SK-N-SH treated with all-trans-retinoic acid at 6 μM for 48 hours (cell line): ENCODE measurements around the gene LMCD1.

Experiments used
- ATAC-seq: fragments of 200-7000 bp; cut with Tn5 transposase; 3 replicates; pipeline ENCODE4 v1.9.1; 2020; ENCODE audit warnings: mild to moderate bottlenecking, moderate library complexity
- ARNTL ChIP-seq: fragments of 450-650 bp; formaldehyde crosslinking; IDR thresholded peaks from 2 replicates; pipeline ENCODE4 v1.5.0; 2020; ENCODE audit warnings: low read depth, mild to moderate bottlenecking, moderate library complexity, borderline replicate concordance
- BACH2 ChIP-seq: fragments of 250-450 bp; sonication (Bioruptor Pico); IDR thresholded peaks from 2 replicates; pipeline ENCODE4 v1.9.0; 2021; ENCODE audit warnings: mild to moderate bottlenecking, borderline replicate concordance
- CREB5 ChIP-seq: fragments of 250-450 bp; sonication (Bioruptor Pico); IDR thresholded peaks from 2 replicates; pipeline ENCODE4 v1.5.1; 2020; ENCODE audit warnings: low read depth, mild to moderate bottlenecking, moderate library complexity
- CSRNP3 ChIP-seq: fragments of 250-450 bp; sonication (Bioruptor Pico); IDR thresholded peaks from 2 replicates; pipeline ENCODE4 v1.5.1; 2021; ENCODE audit warnings: mild to moderate bottlenecking, moderate library complexity
- ESRRG ChIP-seq: fragments of 250-450 bp; sonication (Bioruptor Pico); IDR thresholded peaks from 2 replicates; pipeline ENCODE4 v1.6.1; 2021; ENCODE audit warnings: mild to moderate bottlenecking
- ISL1 ChIP-seq: fragments of 250-450 bp; sonication (Bioruptor Pico); IDR thresholded peaks from 2 replicates; pipeline ENCODE4 v2.1.2; 2022; ENCODE audit warnings: mild to moderate bottlenecking, moderate library complexity
- OSR1 ChIP-seq: fragments of 250-450 bp; sonication (Bioruptor Pico); IDR thresholded peaks from 2 replicates; pipeline ENCODE4 v1.8.0; 2022; ENCODE audit warnings: moderate library complexity, mild to moderate bottlenecking, inconsistent platforms
- PATZ1 ChIP-seq: fragments of 250-450 bp; sonication (Bioruptor Pico); IDR thresholded peaks from 2 replicates; pipeline ENCODE4 v1.8.0; 2020; ENCODE audit warnings: mild to moderate bottlenecking, moderate library complexity, borderline replicate concordance
- POU6F1 ChIP-seq: fragments of 250-450 bp; sonication (Bioruptor Pico); IDR thresholded peaks from 2 replicates; pipeline ENCODE4 v1.8.0; 2021; ENCODE audit warnings: low read depth, mild to moderate bottlenecking, moderate library complexity, borderline replicate concordance
- PPARA ChIP-seq: fragments of 250-450 bp; sonication (Bioruptor Pico); IDR thresholded peaks from 2 replicates; pipeline ENCODE4 v1.5.0; 2020; ENCODE audit warnings: mild to moderate bottlenecking, borderline replicate concordance
- RARB ChIP-seq: fragments of 250-450 bp; sonication (Bioruptor Pico); IDR thresholded peaks from 2 replicates; pipeline ENCODE4 v1.8.0; 2021; ENCODE audit warnings: mild to moderate bottlenecking, moderate library complexity
- SNAI2 ChIP-seq: fragments of 250-450 bp; sonication (Bioruptor Pico); IDR thresholded peaks from 2 replicates; pipeline ENCODE4 v1.5.0; 2020; ENCODE audit warnings: mild to moderate bottlenecking, moderate library complexity
- TCF4 ChIP-seq: fragments of 250-450 bp; sonication (Bioruptor Pico); IDR thresholded peaks from 2 replicates; pipeline ENCODE4 v1.8.0; 2021; ENCODE audit warnings: mild to moderate bottlenecking, moderate library complexity, borderline replicate concordance
- TOX ChIP-seq: fragments of 250-450 bp; sonication (Bioruptor Pico); IDR thresholded peaks from 2 replicates; pipeline ENCODE4 v1.8.0; 2021; ENCODE audit warnings: mild to moderate bottlenecking, moderate library complexity, borderline replicate concordance
- TSHZ2 ChIP-seq: fragments of 250-450 bp; sonication (Bioruptor Pico); IDR thresholded peaks from 2 replicates; pipeline ENCODE4 v1.5.0; 2020; ENCODE audit warnings: mild to moderate bottlenecking, moderate library complexity
- ZFP30 ChIP-seq: fragments of 450-650 bp; formaldehyde crosslinking; IDR thresholded peaks from 2 replicates; pipeline ENCODE4 v1.5.0; 2022; ENCODE audit warnings: mild to moderate bottlenecking, moderate library complexity
- ZNF565 ChIP-seq: fragments of 450-650 bp; formaldehyde crosslinking; conservative IDR thresholded peaks from 2 replicates; pipeline ENCODE4 v1.5.0; 2020; ENCODE audit warnings: low read depth, mild to moderate bottlenecking, moderate library complexity
- ZNF70 ChIP-seq: fragments of 450-650 bp; formaldehyde crosslinking; IDR thresholded peaks from 2 replicates; pipeline ENCODE4 v1.5.0; 2020; ENCODE audit warnings: mild to moderate bottlenecking, moderate library complexity
- ZNF8 ChIP-seq: fragments of 450-650 bp; formaldehyde crosslinking; IDR thresholded peaks from 2 replicates; pipeline ENCODE4 v1.5.0; 2020; ENCODE audit warnings: mild to moderate bottlenecking, moderate library complexity

LMCD1 gene

GRCh38 chr3:8555725-8556472, 54.3 kb downstream of the LMCD1 start:
- no peak for ATAC-seq
- no peak for TF ChIP-seq CREB5 (CRISPR knock-in tag)
- TF ChIP-seq TCF4 (CRISPR knock-in tag), result peak; percentile 50; the same call in 1 of the 2 replicates

GRCh38 chr3:8556473-8556869, 54.8 kb downstream of the LMCD1 start:
- TF ChIP-seq ZFP30 (CRISPR knock-in tag), result no peak
- TF ChIP-seq OSR1 (CRISPR knock-in tag), result no peak
- TF ChIP-seq CREB5 (CRISPR knock-in tag), result no peak
- TF ChIP-seq ESRRG (CRISPR knock-in tag), result no peak
- TF ChIP-seq ZNF8 (CRISPR knock-in tag), result no peak
- TF ChIP-seq, all 23 proteins: peak for 0
- no peak for ATAC-seq

- TF ChIP-seq POU6F1, result no peak
- ATAC-seq, result no peak
Measured at GRCh38 chr3:8557298-8557697, 55.7 kb downstream of the LMCD1 start.

- ATAC-seq, result no peak
- no peak for TF ChIP-seq ESRRG (CRISPR knock-in tag)
- no peak for TF ChIP-seq ZNF8 (CRISPR knock-in tag)
- no peak for TF ChIP-seq ZNF565
- no peak for TF ChIP-seq TCF4 (CRISPR knock-in tag)
- no peak for TF ChIP-seq CSRNP3
- TF ChIP-seq ISL1, result no peak
- no peak for TF ChIP-seq PPARA (CRISPR knock-in tag)
- no peak for TF ChIP-seq ZFP30 (CRISPR knock-in tag)
- TF ChIP-seq ZNF70 (CRISPR knock-in tag), result no peak
- no peak for TF ChIP-seq SNAI2
- TF ChIP-seq TSHZ2 (CRISPR knock-in tag), result no peak
- TF ChIP-seq CREB5 (CRISPR knock-in tag), result no peak
- no peak for TF ChIP-seq ARNTL
- no peak for TF ChIP-seq POU6F1
- no peak for TF ChIP-seq RARB (CRISPR knock-in tag)
- TF ChIP-seq PATZ1 (CRISPR knock-in tag), result no peak
- no peak for TF ChIP-seq TOX
- no peak for TF ChIP-seq BACH2 (CRISPR knock-in tag)
Measured at GRCh38 chr3:8558645-8559044, 57.0 kb downstream of the LMCD1 start.
